GM19240 (cell line): ENCODE results near the gene SURF1.
"Not testable (repeated sequence)": the region's sequence is repeated elsewhere in the genome, so short reads cannot be mapped to it uniquely, and the experiment has no call there.

Source experiments
- DNase-seq: peaks from one replicate; pipeline ENCODE4 v3.0.0; 2011; ENCODE audit warnings: low spot score; ENCODE audit not compliant: insufficient read length

Gene SURF1, protein sequence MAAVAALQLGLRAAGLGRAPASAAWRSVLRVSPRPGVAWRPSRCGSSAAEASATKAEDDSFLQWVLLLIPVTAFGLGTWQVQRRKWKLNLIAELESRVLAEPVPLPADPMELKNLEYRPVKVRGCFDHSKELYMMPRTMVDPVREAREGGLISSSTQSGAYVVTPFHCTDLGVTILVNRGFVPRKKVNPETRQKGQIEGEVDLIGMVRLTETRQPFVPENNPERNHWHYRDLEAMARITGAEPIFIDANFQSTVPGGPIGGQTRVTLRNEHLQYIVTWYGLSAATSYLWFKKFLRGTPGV

GRCh38 chr9:133356391-133357091, at the start of gene SURF1, which contains the start of gene SURF2:
Gene SURF1 (minus strand): TSS chr9:133356487. CDS start chr9:133356453, 34 bp downstream.
Gene SURF2 (plus strand): TSS chr9:133356550. CDS start chr9:133356593, 43 bp downstream.
- peak; percentile 71 for DNase-seq

DNA sequence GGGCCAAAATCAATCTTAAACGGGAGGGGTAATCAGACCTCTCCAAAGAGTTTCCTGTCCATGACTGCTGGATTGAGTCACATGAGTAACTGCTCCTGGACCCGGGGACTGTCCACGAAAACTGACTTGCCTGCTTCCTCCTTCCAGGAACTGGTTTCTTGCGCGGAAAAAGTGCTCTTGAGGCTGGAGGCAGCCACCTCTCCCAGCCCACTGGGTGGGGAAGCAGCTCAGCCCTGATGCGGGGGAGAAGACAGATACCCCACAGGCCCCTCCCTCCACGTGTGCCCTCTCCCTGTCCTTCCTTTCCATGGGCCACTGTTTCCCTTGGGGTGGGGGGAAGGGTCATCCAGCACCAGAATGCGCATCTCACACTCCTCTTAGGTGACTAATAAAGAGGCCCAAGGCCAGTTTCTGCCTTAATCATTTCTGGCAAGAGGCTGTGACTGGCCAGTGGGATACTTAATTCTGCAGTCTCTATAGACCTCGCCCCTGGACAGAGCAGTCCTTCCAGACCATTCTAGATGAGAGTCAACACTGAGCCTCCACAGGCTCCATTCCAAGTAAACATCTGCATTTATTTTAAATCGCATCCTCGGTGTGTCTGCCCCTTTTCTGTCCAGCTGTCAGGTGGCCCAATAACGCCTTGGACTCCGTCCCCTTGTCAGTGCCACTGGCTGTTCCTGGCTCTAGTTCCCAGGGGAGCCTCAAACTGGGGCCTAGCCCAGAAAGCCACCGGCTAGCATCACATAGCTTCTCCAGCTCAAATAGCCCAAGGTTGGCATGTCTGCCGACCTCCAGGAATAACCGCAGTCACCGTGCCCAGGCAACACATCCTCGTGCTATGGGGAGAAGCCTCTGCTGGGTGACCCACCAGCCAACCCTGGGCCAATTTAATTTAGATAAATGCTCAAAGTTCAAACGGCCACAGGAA, 49.5 kb upstream of the SURF1 start:
- no peak for DNase-seq

DNA sequence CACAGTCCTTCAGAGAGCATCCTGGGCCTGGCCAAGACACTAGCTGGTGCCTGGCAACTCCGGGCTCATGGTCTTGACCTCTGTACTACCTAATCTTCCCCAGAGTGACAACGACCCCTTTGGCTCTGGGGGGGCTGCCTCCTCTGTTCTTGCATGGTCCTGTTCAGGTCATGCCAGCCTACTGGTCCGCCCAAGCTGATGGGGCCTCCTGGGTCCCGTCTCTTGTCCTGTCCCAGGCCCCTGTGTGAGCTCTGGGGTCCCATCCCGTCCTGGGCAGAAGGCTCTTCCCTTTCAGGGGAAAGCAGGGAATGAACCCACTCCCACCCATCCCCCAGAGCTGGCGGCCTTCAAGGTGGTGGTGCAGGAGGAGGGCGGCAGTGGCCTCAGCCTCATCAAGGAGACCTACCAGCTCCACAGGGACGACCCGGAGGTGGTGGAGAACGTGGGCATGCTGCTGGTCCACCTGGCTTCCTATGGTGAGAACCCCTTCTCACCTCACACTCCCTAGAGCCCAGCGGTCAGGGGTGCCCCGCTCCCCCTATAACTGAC, 48.2 kb upstream of the SURF1 start:
- DNase-seq = no peak

DNA sequence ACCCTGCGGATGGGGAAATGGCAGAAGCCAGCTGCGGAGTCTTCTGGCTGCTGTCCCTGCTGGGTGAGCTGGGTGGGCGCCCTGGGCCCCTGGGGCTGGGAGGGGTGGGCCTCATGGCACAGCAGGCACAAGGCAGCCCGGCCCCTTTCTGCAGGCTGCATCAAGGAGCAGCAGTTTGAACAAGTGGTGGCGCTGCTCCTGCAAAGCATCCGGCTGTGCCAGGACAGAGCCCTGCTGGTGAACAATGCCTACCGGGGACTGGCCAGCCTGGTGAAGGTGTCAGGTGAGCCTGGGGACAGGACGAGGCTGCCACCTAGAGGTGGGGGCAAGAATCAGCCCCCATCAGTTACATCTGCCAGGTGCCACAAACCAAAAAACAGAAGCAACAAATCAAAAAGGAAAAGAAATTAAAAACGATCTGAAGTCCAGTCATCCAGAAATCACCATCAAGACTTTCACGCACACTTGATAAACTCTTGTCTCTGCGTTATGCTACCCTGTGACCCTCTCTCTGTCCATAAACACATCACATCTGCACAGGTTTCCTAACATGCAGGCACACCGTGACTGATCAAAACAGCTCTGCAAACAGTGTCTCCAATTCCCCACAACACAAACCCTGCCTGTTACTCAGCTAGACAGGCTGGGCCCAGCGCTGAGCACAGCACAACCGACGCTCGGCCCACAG, 47.6 kb upstream of the SURF1 start:
- no peak for DNase-seq

- no peak for DNase-seq
These were observed 46.4 kb upstream of the SURF1 start for GRCh38 chr9:133402689-133403088.

DNA sequence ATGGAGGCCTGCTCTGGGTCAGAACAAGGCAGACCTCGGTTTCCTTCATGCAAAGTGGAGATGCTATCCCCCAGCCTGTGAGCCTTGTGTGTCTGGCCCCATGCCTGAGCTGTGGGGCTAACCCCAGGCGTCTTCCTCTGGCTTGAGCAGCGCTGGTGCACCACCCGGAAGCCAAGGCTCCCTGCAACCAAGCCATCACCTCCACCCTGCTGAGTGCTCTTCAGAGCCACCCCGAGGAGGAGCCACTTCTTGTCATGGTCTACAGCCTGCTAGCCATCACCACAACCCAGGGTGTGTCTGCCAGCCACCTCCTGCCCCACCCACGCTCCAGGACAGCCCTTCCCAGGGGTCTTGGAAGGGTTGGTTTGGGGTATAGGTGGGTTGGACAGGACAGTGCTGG, 45.3 kb upstream of the SURF1 start:
- no peak for DNase-seq

- DNase-seq = no peak
These were observed 44.0 kb upstream of the SURF1 start for GRCh38 chr9:133400292-133400691.

DNA sequence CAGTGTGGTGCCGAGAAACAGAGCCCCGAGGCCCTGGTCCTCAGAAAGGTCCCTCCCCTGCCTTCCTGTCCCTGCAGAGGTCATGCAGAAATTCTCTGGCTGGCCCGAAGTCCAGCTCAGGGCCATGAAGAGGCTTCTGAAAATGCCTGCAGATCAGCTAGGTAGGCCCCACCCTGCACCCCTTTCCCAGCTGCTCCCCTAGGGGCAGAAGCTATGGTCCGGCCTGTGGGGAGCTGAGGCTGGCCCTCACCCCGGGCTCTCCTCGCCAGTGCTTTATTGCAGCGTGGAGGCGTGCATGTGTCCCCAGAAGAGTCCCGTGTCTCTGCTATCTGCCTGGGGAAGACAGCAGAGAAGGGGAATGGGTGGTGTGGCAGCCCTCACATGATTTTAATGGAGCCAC, 41.6 kb upstream of the SURF1 start:
- DNase-seq = no peak

DNA sequence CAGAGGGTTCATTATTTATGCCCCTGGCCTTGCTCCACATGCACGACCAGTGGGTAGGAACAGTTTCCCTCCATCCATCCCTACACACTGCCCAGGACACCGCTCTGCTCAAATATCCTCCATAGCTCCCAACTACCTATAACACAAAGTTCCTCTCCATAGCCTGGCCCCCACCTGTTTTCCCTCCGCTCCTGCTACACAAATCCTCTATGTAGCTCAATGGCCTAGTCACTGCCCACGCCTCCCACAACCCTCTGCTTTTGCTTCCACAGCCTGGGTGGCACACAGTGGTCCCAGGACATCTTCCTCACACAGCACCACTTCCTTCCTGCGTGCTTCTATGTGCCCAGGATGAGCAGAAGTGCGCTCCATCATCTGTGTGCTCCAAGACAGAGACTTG, 41.1 kb upstream of the SURF1 start:
- DNase-seq = no peak

DNA sequence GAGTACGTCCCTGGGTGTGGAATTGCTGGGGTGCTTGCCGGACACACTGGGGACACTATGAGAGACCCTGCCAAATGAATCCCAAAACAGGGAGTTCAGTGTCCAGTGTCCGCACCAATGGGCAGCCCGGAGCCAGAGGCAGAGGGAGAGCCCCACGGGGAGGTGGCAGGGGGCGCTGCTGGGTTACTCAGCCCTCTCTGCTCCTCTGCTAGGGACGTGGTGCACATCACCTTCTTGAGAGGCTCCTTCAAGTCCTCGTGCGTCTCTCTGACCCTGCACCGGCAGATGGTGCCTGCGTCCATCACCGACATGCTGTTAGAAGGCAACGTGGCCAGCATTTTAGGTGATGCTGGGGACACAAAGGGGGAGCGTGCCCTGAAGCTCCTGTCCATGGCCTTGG, 40.7 kb upstream of the SURF1 start:
- no peak for DNase-seq

DNA sequence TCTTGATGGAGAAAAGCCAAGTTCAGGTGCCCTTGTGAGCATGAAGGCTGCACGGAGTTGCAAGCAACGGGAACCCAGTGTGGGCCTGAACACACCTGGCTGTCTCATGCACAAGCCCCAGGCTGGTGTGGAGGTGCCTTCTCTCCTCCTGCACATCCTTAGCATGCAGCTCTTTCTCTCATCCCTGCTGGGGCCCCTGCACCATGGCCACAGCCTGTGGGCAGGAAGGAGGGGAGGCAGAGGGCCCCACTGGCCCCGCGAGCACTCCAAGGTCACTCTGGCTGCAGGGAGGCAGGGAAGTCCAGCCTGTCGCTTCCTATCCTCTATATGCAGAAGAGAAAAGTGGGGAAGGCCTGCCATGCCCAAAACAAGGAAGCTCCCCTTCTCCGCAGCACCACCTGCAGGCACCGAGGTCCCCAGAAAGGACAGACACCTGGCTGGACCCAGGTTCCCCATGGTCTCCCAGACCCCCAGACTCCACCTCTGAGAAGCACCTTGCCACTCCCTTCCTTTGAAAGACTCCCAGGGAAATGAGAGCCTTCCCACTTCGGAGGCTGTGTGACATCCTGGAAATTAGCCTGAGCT, 38.5 kb upstream of the SURF1 start:
- DNase-seq = no peak

DNA sequence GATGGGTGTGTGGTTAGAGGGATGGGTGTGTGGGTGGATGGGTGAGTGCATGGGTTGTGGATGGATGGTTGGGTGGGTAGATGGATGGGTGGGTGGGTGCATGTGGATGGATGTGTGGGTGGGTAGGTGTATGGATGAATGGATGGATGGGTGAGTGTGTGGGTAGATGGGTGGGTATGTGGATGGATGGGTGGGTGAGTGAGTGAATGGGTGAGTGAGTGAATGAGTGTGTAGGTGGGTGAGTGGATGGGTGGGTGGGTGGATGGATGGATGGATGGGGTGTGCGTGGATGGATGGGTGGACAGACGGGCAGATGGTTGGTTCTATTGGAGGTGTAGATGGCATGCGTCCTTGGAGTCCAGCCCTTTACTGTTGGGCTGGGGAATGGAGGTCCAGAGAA, 37.1 kb upstream of the SURF1 start:
- no peak for DNase-seq

DNA sequence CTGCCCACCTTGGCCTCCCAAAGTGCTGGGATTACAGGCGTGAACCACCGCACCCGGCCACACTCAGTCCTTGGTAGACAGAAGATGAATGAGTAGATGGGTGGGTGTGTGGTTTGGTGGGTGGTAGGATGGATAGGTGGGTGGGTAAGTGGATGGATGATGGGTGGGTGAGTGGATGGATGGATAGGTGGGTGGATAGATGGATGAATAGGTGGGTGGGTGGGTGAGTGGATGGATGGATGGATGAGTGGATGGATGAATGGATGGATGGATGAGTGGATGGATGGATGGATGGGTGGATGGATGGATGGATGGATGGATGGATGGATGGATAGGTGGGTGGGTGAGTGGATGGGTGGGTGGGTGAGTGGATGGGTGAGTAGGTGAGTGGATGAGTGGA, 36.0 kb upstream of the SURF1 start:
- not testable (repeated sequence) for DNase-seq

DNA sequence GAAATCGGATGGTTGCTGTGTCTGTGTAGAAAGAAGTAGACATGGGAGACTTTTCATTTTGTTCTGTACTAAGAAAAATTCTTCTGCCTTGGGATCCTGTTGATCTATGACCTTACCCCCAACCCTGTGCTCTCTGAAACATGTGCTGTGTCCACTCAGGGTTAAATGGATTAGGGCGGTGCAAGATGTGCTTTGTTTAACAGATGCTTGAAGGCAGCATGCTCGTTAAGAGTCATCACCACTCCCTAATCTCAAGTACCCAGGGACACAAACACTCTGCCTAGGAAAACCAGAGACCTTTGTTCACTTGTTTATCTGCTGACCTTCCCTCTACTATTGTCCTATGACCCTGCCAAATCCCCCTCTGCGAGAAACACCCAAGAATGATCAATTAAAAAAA, 35.2 kb upstream of the SURF1 start:
- not testable (repeated sequence) for DNase-seq

DNA sequence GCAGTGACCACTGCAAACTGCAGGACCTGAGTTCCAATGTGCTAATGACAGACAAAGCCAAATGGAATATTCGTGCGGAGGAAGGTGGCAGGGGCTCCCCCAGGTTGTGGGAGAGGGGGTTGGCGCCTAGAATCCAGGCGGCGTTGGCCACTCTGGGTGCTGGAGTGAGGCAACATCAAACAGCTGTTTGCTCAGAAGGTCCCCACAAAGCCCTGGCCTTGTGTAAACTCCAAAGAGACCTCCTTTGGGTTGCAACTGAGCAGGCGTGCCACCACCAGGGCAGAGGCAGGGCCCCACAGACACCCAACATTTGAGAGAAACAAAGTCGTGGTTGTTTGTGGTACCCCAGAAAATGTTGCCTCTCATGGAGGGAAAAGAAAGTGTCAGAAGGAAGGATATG, 34.4 kb upstream of the SURF1 start:
- no peak for DNase-seq

GRCh38 chr9:133389562-133389961, 33.3 kb upstream of the SURF1 start:
- no peak for DNase-seq

DNA sequence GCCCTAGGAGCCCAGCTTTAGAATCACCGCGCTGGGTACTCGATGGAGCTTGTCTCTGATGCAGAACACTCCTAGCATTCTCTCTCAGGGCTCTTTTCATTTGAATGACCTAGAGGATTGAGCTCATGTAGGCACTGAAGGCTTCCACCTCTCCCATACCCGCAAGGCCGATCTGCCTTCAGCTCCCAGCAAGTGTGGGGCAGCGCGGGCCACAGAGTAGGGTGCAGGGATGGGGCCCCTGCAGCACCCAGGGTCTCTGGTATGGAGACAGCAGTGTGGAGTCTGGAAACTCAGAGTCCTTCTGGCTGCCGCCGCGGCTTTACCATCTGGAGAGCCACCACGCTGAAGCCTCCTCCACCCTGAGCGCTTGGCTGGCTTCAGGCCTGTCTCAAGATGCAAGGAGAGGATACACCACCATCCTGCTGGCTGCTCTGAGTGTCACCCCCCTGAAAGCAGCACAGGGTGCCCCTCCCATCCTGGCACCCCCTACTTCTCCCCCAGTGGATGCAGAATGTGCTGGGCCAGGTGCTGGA, 32.8 kb upstream of the SURF1 start:
- DNase-seq = no peak

- no peak for DNase-seq
These were observed 31.4 kb upstream of the SURF1 start for GRCh38 chr9:133387680-133388079.

- DNase-seq = no peak
These were observed 30.1 kb upstream of the SURF1 start for GRCh38 chr9:133386338-133386737.

- no peak for DNase-seq
These were observed 29.2 kb upstream of the SURF1 start for GRCh38 chr9:133385452-133385851.
